Endothelial cell of umbilical vein (primary cell): ENCODE measurements around the gene ZNF891. TPM values are rescaled to one million over a fixed set of nuclear protein-coding genes. Genes with fewer than 3 reads are reported as not detected.

Experiments
- BruUV-seq: library from RNA; stranded (reverse); fragments of 400-500 nt; replicated peaks from 2 replicates; lab custom pipeline; 2021; lab: Mats Ljungman, UMichigan
- CTCF ChIA-PET: fragments of 300-600, 350-600 bp; sonication (Branson Sonifier 250); formaldehyde crosslinking; loops from one replicate; lab custom pipeline; 2021; ENCODE audit warnings: antibody characterized with exemption, inconsistent platforms; lab: Charles Lee
- POLR2A ChIA-PET: fragments of 300-600, 350-600 bp; sonication (Branson Sonifier 250); formaldehyde crosslinking; loops from one replicate; lab custom pipeline; 2021; ENCODE audit warnings: antibody characterized with exemption, inconsistent platforms; lab: Charles Lee
- DNase-seq: peaks from one replicate; pipeline ENCODE4 v3.0.0-alpha.2; 2011; ENCODE audit warnings: low read depth, low spot score
- FAIRE-seq: peaks from 2 replicates; lab custom pipeline; 2011; peaks lifted over from hg19 to GRCh38; lab: Jason Lieb, UNC
- H2AFZ ChIP-seq: 2 replicates; pipeline ENCODE4 v1.6.0; 2012; ENCODE audit warnings: low read depth, low read length, control low read depth, inconsistent platforms
- H3K27ac ChIP-seq: 2 replicates; pipeline ENCODE4 v1.5.1; 2011; ENCODE audit warnings: low read depth, mild to moderate bottlenecking, control low read depth, low read length, moderate library complexity; ENCODE audit not compliant: insufficient read depth
- H3K27me3 ChIP-seq, 2 experiments: 2 replicates each; pipeline versions ENCODE4 v1.6.0 to v1.6.1; 2011; ENCODE audit warnings: low read length in 2 of 2, mixed read lengths in 1 of 2; ENCODE audit not compliant: control insufficient read depth in 2 of 2, insufficient read depth in 2 of 2
- H3K36me3 ChIP-seq, 2 experiments: 2 replicates in 1 of 2; 3 replicates in 1 of 2; pipeline ENCODE4 v1.5.1; 2011; ENCODE audit warnings: low read length in 2 of 2, mild to moderate bottlenecking in 1 of 2, moderate library complexity in 1 of 2; ENCODE audit not compliant: control insufficient read depth in 2 of 2, insufficient read depth in 2 of 2; ENCODE audit errors: extremely low read depth in 1 of 2
- H3K4me1 ChIP-seq: 3 replicates; pipeline ENCODE4 v1.5.1; 2011; ENCODE audit warnings: mild to moderate bottlenecking, low read length; ENCODE audit not compliant: control insufficient read depth, insufficient read depth; ENCODE audit errors: extremely low read depth
- H3K4me2 ChIP-seq: 2 replicates; pipeline ENCODE4 v1.6.1; 2011; ENCODE audit warnings: low read length, control low read depth, mixed read lengths; ENCODE audit not compliant: insufficient read depth
- H3K4me3 ChIP-seq, 3 experiments: fragments of 200-600 bp in 1 of 3; sonication (generic), shearing (Covaris generic) in 1 of 3; replicated peaks in 1 of 3; 2 replicates each; pipeline ENCODE4 v1.5.1; 2011 to 2016; ENCODE audit warnings: control low read depth in 3 of 3, low read length in 3 of 3, mild to moderate bottlenecking in 2 of 3, inconsistent platforms in 1 of 3, low read depth in 1 of 3, moderate library complexity in 1 of 3; ENCODE audit not compliant: insufficient read depth in 1 of 3
- H3K79me2 ChIP-seq: 2 replicates; pipeline ENCODE4 v1.6.0; 2012; ENCODE audit warnings: low read length, inconsistent platforms; ENCODE audit not compliant: control insufficient read depth, insufficient read depth
- H3K9ac ChIP-seq: replicated peaks from 2 replicates; pipeline ENCODE3; 2011; ENCODE audit warnings: low read length, control low read depth; ENCODE audit not compliant: insufficient read depth; ENCODE audit errors: extremely low read depth
- H3K9me1 ChIP-seq: replicated peaks from 3 replicates; pipeline ENCODE4 v1.6.0; 2011; ENCODE audit warnings: mild to moderate bottlenecking, low read length; ENCODE audit not compliant: control insufficient read depth, insufficient read depth; ENCODE audit errors: extremely low read depth
- H3K9me3 ChIP-seq: replicated peaks from 2 replicates; pipeline ENCODE4 v1.5.1; 2012; ENCODE audit warnings: low read length, inconsistent platforms; ENCODE audit not compliant: control insufficient read depth, insufficient read depth
- H4K20me1 ChIP-seq: replicated peaks from 2 replicates; pipeline ENCODE3; 2011; ENCODE audit warnings: mild to moderate bottlenecking, low read length; ENCODE audit not compliant: control insufficient read depth, insufficient read depth; ENCODE audit errors: extremely low read depth
- CTCF ChIP-seq, 2 donors: IDR thresholded peaks; 1 replicate in 1 of 2; 2 replicates in 1 of 2; pipeline ENCODE4 v1.5.1; 2011; ENCODE audit warnings: low read length in 2 of 2, mild to moderate bottlenecking in 2 of 2, moderate library complexity in 2 of 2, control low read depth in 1 of 2, inconsistent platforms in 1 of 2, low read depth in 1 of 2; ENCODE audit not compliant: insufficient read depth in 1 of 2; ENCODE audit errors: extremely low read depth in 1 of 2
- EZH2 ChIP-seq: IDR thresholded peaks from 2 replicates; pipeline ENCODE4 v1.6.1; 2012; ENCODE audit warnings: borderline replicate concordance, low read depth, mild to moderate bottlenecking, moderate library complexity, low read length, inconsistent platforms; ENCODE audit not compliant: severe bottlenecking
- FOS ChIP-seq: IDR thresholded peaks from 2 replicates; pipeline ENCODE4 v1.6.1; 2011; ENCODE audit warnings: mild to moderate bottlenecking, low read length, moderate library complexity, borderline replicate concordance; ENCODE audit not compliant: insufficient read depth
- GATA2 ChIP-seq: IDR thresholded peaks from 2 replicates; pipeline ENCODE4 v1.7.0; 2011; ENCODE audit warnings: low read depth, mild to moderate bottlenecking, moderate library complexity, mixed read lengths, low read length; ENCODE audit not compliant: insufficient read length, insufficient read depth
- JUN ChIP-seq: IDR thresholded peaks from 2 replicates; pipeline ENCODE4 v1.6.1; 2011; ENCODE audit warnings: borderline replicate concordance, low read depth; ENCODE audit not compliant: insufficient read length, insufficient read depth
- MAX ChIP-seq: IDR thresholded peaks from 2 replicates; pipeline ENCODE4 v1.6.1; 2011; ENCODE audit not compliant: insufficient read depth, insufficient read length
- MYC ChIP-seq: IDR thresholded peaks from one replicate; pipeline ENCODE4 v1.6.1; 2011; ENCODE audit warnings: mild to moderate bottlenecking, low read depth, low read length
- POLR2A ChIP-seq: IDR thresholded peaks from 2 replicates; pipeline ENCODE4 v1.6.1; 2012; ENCODE audit warnings: low read depth, mild to moderate bottlenecking, control low read depth, low read length
- POLR2AphosphoS5 ChIP-seq: IDR thresholded peaks from 2 replicates; pipeline ENCODE4 v1.6.1; 2012; ENCODE audit warnings: low read depth, mild to moderate bottlenecking, control low read depth, low read length, moderate library complexity; ENCODE audit not compliant: insufficient read depth
- dilution Hi-C: fragments of 300-500 bp; cut with MboI; formaldehyde crosslinking; loops from one replicate; pipeline ENCODE4 v1.15.0; 2019; ENCODE audit warnings: low sequenced_read_pairs; ENCODE audit not compliant: extremely low pct_ligation_motif_present
- intact Hi-C: fragments of 100-400 bp; cut with micrococcal nuclease; formaldehyde crosslinking; loops from one replicate; pipeline ENCODE4 v1.10.0; 2022
- polyA plus RNA-seq, 4 experiments: library from polyadenylated mRNA; depleted of rRNA in 3 of 4; stranded (reverse) in 3 of 4; unstranded in 1 of 4; fragments of >200 nt; gene quantifications; 2 replicates each; pipeline versions ENCODE4 v1.2.1 to v1.2.3, GENCODE V29; 2011 to 2012; ENCODE audit warnings: missing spikeins in 1 of 4
- total RNA-seq: library from RNA; stranded (reverse); gene quantifications from 2 replicates; pipeline ENCODE4 v1.2.3, GENCODE V29; 2021

Gene ZNF891
- total and polyA plus RNA-seq, 2 donors (not counting 3 experiments of a cell fraction or from before 2014, with no cell fraction given): 0.32 to 1.5 TPM

DNA sequence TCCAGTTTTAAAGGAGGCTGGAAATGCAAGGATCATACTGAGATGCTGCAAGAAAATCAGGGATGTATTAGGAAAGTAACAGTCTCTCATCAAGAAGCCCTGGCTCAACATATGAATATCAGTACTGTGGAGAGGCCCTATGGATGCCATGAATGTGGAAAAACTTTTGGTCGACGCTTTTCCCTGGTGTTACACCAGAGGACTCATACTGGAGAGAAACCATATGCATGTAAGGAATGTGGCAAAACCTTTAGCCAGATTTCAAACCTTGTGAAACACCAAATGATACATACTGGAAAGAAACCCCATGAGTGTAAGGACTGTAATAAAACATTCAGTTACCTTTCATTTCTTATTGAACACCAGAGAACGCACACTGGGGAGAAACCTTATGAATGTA is 24.5 kb downstream of the ZNF891 start:
- H3K79me2 ChIP-seq: no peaks in the 10 kb centered on the region
- H3K4me3 ChIP-seq: no peak overlapping the region
- H3K4me1 ChIP-seq: no peaks in the 10 kb centered on the region
- peaks cover 9 to 15% of the 10 kb centered on the region in 2 experiments for H3K36me3 ChIP-seq
- no TSS peak for BruUV-seq
- H3K9ac ChIP-seq: no peak overlapping the region
- H3K4me2 ChIP-seq: no peak overlapping the region
- peaks cover 33% of the 10 kb centered on the region for H3K9me3 ChIP-seq
- intact Hi-C loops (no loop called here), dilution Hi-C loops (no loop called here)
- ChIA-PET CTCF (no interaction called here), POLR2A (no interaction called here)
- H4K20me1 ChIP-seq: no peaks in the 10 kb centered on the region
- TF ChIP-seq MAX (no peak), MYC (no peak), CTCF (IDR thresholded peaks at IDR 0.05; ENCODE audit: extremely low read depth in 1 of 2, insufficient read depth in 1 of 2, low read depth in 1 of 2, low read length in 2 of 2) (no peak), GATA2 (no peak), EZH2 (no peak), POLR2A (no peak), POLR2AphosphoS5 (no peak), JUN (no peak), FOS (no peak)
- peak; percentile 11 for DNase-seq
- no peaks in the 10 kb centered on the region for H3K27me3 ChIP-seq
- FAIRE-seq: no peak
- H2AFZ ChIP-seq: no peak overlapping the region
- no peaks in the 10 kb centered on the region for H3K9me1 ChIP-seq
- no peak overlapping the region for H3K27ac ChIP-seq
